Fibroblast of skin of left quadriceps (primary cell): ENCODE data around the gene SLC2A3.
"Not testable (repeated sequence)": the region's sequence is repeated elsewhere in the genome, so short reads cannot be mapped to it uniquely, and the experiment has no call there.

Experiments used
- DNase-seq, 2 experiments: peaks; one replicate each; pipeline ENCODE4 v3.0.0-alpha.2; 2013; ENCODE audit warnings: low read depth in 2 of 2

Gene SLC2A3

GRCh38 chr12:7935590-7936581 is at the start of gene SLC2A3:
Gene SLC2A3 (minus strand): TSS chr12:7936187. CDS start chr12:7936034, 153 bp downstream.
- peak; percentile 93 to 94 for DNase-seq

GRCh38 chr12:7984900-7985299 is 48.9 kb upstream of the SLC2A3 start:
- DNase-seq, result no peak

- DNase-seq, result not testable (repeated sequence)
Observed at GRCh38 chr12:7983460-7983859, 47.5 kb upstream of the SLC2A3 start.

- not testable (repeated sequence) for DNase-seq
Observed at GRCh38 chr12:7983019-7983418, 47.0 kb upstream of the SLC2A3 start.

GRCh38 chr12:7982332-7982735 is 46.3 kb upstream of the SLC2A3 start:
- not testable (repeated sequence) for DNase-seq

- DNase-seq, result no peak
Observed at GRCh38 chr12:7981446-7981845, 45.5 kb upstream of the SLC2A3 start.

- not testable (repeated sequence) for DNase-seq
Observed at GRCh38 chr12:7977351-7978124, 41.6 kb upstream of the SLC2A3 start.

- DNase-seq, result no peak
Observed at GRCh38 chr12:7973457-7973825, 37.5 kb upstream of the SLC2A3 start.

GRCh38 chr12:7972734-7973456 is 36.9 kb upstream of the SLC2A3 start:
- DNase-seq, result no peak

- not testable (repeated sequence) for DNase-seq
Observed at GRCh38 chr12:7972269-7972668, 36.3 kb upstream of the SLC2A3 start.

GRCh38 chr12:7971765-7972164 is 35.8 kb upstream of the SLC2A3 start:
- not testable (repeated sequence) for DNase-seq

GRCh38 chr12:7970475-7971252 is 34.7 kb upstream of the SLC2A3 start:
- peak; percentile 96 to 97 for DNase-seq

GRCh38 chr12:7966563-7966962 is 30.6 kb upstream of the SLC2A3 start:
- DNase-seq, result no peak

GRCh38 chr12:7964669-7965068 is 28.7 kb upstream of the SLC2A3 start:
- DNase-seq, result not testable (repeated sequence)

- DNase-seq, result peak in 1 of 2 experiments; percentile 40
Observed at GRCh38 chr12:7961395-7962178, 25.6 kb upstream of the SLC2A3 start.

GRCh38 chr12:7959701-7960121 is 23.7 kb upstream of the SLC2A3 start:
- no peak for DNase-seq

- no peak for DNase-seq
Observed at GRCh38 chr12:7959278-7959677, 23.3 kb upstream of the SLC2A3 start.

- DNase-seq, result not testable (repeated sequence)
Observed at GRCh38 chr12:7954877-7955276, 18.9 kb upstream of the SLC2A3 start.

- DNase-seq, result not testable (repeated sequence)
Observed at GRCh38 chr12:7954418-7954817, 18.4 kb upstream of the SLC2A3 start.

GRCh38 chr12:7953912-7954311 is 17.9 kb upstream of the SLC2A3 start:
- DNase-seq, result not testable (repeated sequence)
